Ovary (tissue), 9 donors: Measurements from ENCODE around the gene BTBD19. TPM values are rescaled to one million over a fixed set of nuclear protein-coding genes. Genes with fewer than 3 reads are reported as not detected.
A peak's percentile ranks its signal among the peaks of the same experiment; 100 is the strongest.

Experiments
- DNase-seq, 5 donors: peaks; one replicate each; pipeline ENCODE4 v3.0.0-alpha.2; 2019 to 2020
- H3K27ac ChIP-seq, 2 donors: fragments of 200-600 bp; one replicate each; pipeline versions ENCODE4 v1.5.1 to v1.8.0; 2019 to 2022
- H3K27me3 ChIP-seq: fragments of 200-600 bp; one replicate; pipeline ENCODE4 v1.8.0; 2022
- H3K36me3 ChIP-seq: fragments of 200-600 bp; sonication (generic); one replicate; pipeline ENCODE4 v1.5.1; 2019
- H3K4me1 ChIP-seq: one replicate; pipeline ENCODE4 v1.8.1; 2013; ENCODE audit warnings: mild to moderate bottlenecking, moderate library complexity; ENCODE audit not compliant: insufficient read depth
- H3K4me3 ChIP-seq: fragments of 200-600 bp; sonication (generic); one replicate; pipeline ENCODE4 v1.5.1; 2017
- H3K9me3 ChIP-seq, 2 donors: fragments of 200-600 bp in 1 of 2; sonication (generic) in 1 of 2; one replicate each; pipeline versions ENCODE4 v1.5.1 to v1.8.1; 2013 to 2019; ENCODE audit warnings: mild to moderate bottlenecking in 1 of 2, moderate library complexity in 1 of 2
- CTCF ChIP-seq, 3 donors: fragments of 450-650 bp in 2 of 3; fragments of 200-600 bp in 1 of 3; IDR thresholded peaks; one replicate each; pipeline versions ENCODE4 v1.5.1 to v1.8.0; 2016 to 2022; ENCODE audit warnings: antibody characterized with exemption in 3 of 3, mild to moderate bottlenecking in 1 of 3
- EP300 ChIP-seq: sonication (generic); formaldehyde crosslinking; IDR thresholded peaks from one replicate; pipeline ENCODE4 v1.6.1; 2017; ENCODE audit warnings: antibody characterized with exemption
- POLR2A ChIP-seq: fragments of 450-650 bp; IDR thresholded peaks from one replicate; pipeline ENCODE4 v1.6.1; 2017; ENCODE audit warnings: antibody characterized with exemption, mild to moderate bottlenecking, moderate library complexity
- WGBS, 3 donors: extraction: QIAGEN DNeasy Blood & Tissue Kit in 1 of 3; methylation state at CpG; one replicate each; pipeline versions ENCODE4 v1.1.5 to v1.1.7; 2013 to 2017; 5-methylcytosine and 5-hydroxymethylcytosine counted together
- intact Hi-C, 4 donors: fragments of 100-400 bp; cut with DNase I; formaldehyde crosslinking; loops; one replicate each; pipeline versions ENCODE4 v1.11.0 to v1.15.1; 2022 to 2023
- polyA plus RNA-seq, 2 donors: library from polyadenylated mRNA; stranded (reverse); fragments of 200-250 nt in 1 of 2; fragments of 350-450 nt in 1 of 2; fragmentation: Illumina TruSeq in 1 of 2; extraction: RNeasy Lipid Tissue Mini Kit (QIAGEN cat#74804) in 1 of 2; gene quantifications; one replicate each; pipeline ENCODE4 v1.2.3, GENCODE V29; 2013 to 2014
- total RNA-seq, 7 donors: library from RNA; depleted of rRNA in 2 of 7; stranded (reverse); fragments of >200 nt in 2 of 7; fragmentation: NEBNext Ultra II Directional in 3 of 7; extraction: Animal tissue kit (Norgen Biotek cat#: 25700) in 3 of 7; gene quantifications; one replicate each; pipeline versions ENCODE4 v1.1.0 to v1.2.4, GENCODE V29; 2016 to 2023
- donor health status: DM: no; HTN: no; CAD: no; lungs with moderate emphysema.
- donor health status: DM: no; HTN: no; CAD: no.
- donor health status: Bipolar disorder and iron deficiency.
- donor health status: DM: yes; HTN: yes; CAD: no.
- donor health status: DM: no; HTN: no; CAD: no.
- donor health status: DM: yes; HTN: yes; CAD: no.

Gene BTBD19
- total and polyA plus RNA-seq, 9 donors = 7.1 to 24.3 (median 15.0) TPM

- DNase-seq = peak in 4 of 5 donors; percentile 57 to 64 (median 62)
- WGBS, 3 donors = 87 to 94% (median 91%) methylated on average over 53 to 70 of the region's 70 CpGs
- Histone ChIP-seq H3K4me3 (no peak overlapping the region), H3K27me3 (no peaks in the 10 kb centered on the region), H3K4me1 (peaks cover 47% of the 10 kb centered on the region), H3K27ac (peak overlapping the region; percentile 99 to 100), H3K36me3 (no peaks in the 10 kb centered on the region), H3K9me3 (no peaks in the 10 kb centered on the region)
- intact Hi-C loops = loop anchor here in 1 of 4 donors (10.0 kb wide), 1 partner anchor 499 kb away; no protein-coding TSS in a partner anchor
- TF ChIP-seq CTCF (IDR thresholded peaks at IDR 0.05) (no peak), EP300 (no peak)
Measured at GRCh38 chr1:44806025-44806703, 2.2 kb upstream of the BTBD19 start.

GRCh38 chr1:44806704-44807363 lies 1.5 kb upstream of the BTBD19 start, which contains the start of gene DYNLT4:
Gene DYNLT4, minus strand, starts transcription at chr1:44807351. Its CDS starts 683 bp downstream, at chr1:44806668.
- WGBS, 3 donors = 28 to 49% (median 47%) methylated on average over 7 of the region's 7 CpGs
- DNase-seq = peak in 2 of 5 donors; percentile 55 to 58
- intact Hi-C loops = loop anchor here in 1 of 4 donors (10.0 kb wide), 1 partner anchor 498 kb away; no protein-coding TSS in a partner anchor
- Histone ChIP-seq H3K4me3 (peak within 1 kb of the TSS; percentile 7), H3K27ac (peak within 1 kb of the TSS; percentile 99 to 100), H3K9me3 (no peaks in the 10 kb centered on the region), H3K4me1 (peaks cover 46% of the 10 kb centered on the region), H3K36me3 (no peaks in the 10 kb centered on the region), H3K27me3 (no peaks in the 10 kb centered on the region)
- no peak for TF ChIP-seq EP300
- TF ChIP-seq CTCF (IDR thresholded peaks at IDR 0.05) = no peak
- TF ChIP-seq POLR2A = no peak

- Histone ChIP-seq H3K27me3 (no peaks in the 10 kb centered on the region), H3K36me3 (no peaks in the 10 kb centered on the region), H3K4me3 (peak overlapping the region; percentile 7), H3K4me1 (peaks cover 43% of the 10 kb centered on the region), H3K27ac (peak overlapping the region; percentile 99 to 100), H3K9me3 (no peaks in the 10 kb centered on the region)
- WGBS, 3 donors = 0 to 2% (median 1%) methylated on average over 16 of the region's 16 CpGs
- intact Hi-C loops = loop anchor here in 1 of 4 donors (10.0 kb wide), 1 partner anchor 497 kb away; no protein-coding TSS in a partner anchor
- no peak for TF ChIP-seq CTCF (IDR thresholded peaks at IDR 0.05)
- TF ChIP-seq EP300 = peak; percentile 54
- TF ChIP-seq POLR2A = peak; percentile 46
- DNase-seq = peak; percentile 95 to 99 (median 97)
Measured at GRCh38 chr1:44807364-44808062, 810 bp upstream of the BTBD19 start.
